ENCODE results near the gene KRTAP4-16. TPM values are rescaled to one million over a fixed set of nuclear protein-coding genes. Genes with fewer than 3 reads are reported as not detected.

The KRTAP4-16 gene
- total RNA-seq, 1 experiment from 2014 or later: not detected

GRCh38 chr17:41071606-41072360 lies 30.2 kb downstream of the KRTAP4-16 start:
- POLR2A ChIA-PET (ENCODE audit: unreplicated experiment): interaction anchor here (0.7 kb wide), 1 partner anchor 23 kb away, joined by 3 read pairs; no protein-coding TSS in a partner anchor

GRCh38 chr17:41069031-41069430 lies 33.0 kb downstream of the KRTAP4-16 start:
- BruUV-seq (replicated peaks): no TSS peak
- no peaks in the 10 kb centered on the region for H3K27me3 ChIP-seq (ENCODE audit: insufficient read depth, low read depth)
- H3K9me3 ChIP-seq (ENCODE audit: insufficient read depth, low read depth): no peaks in the 10 kb centered on the region
- TF ChIP-seq EZH2 (IDR thresholded peaks at IDR 0.05; ENCODE audit: low read depth) (no peak), CTCF (conservative IDR thresholded peaks at IDR 0.05) (no peak)
- H4K20me1 ChIP-seq (ENCODE audit: insufficient read depth): no peaks in the 10 kb centered on the region
- no peak overlapping the region for H3K27ac ChIP-seq
- ChIA-PET POLR2A (ENCODE audit: unreplicated experiment) (no interaction called here), CTCF (no interaction called here)
- H3K4me2 ChIP-seq: no peak overlapping the region
- no peak overlapping the region for H2AFZ ChIP-seq
- peaks cover 5% of the 10 kb centered on the region; the same call in 1 of the 2 replicates for H3F3A ChIP-seq (ENCODE audit: insufficient read depth, low read depth)
- H3K4me1 ChIP-seq (replicated peaks; ENCODE audit: insufficient read depth): peaks cover 18% of the 10 kb centered on the region
- no peaks in the 10 kb centered on the region for H3K36me3 ChIP-seq (ENCODE audit: low read depth)
- intact Hi-C loops (cut with micrococcal nuclease; ENCODE audit: unreplicated experiment): loop anchor here (10.0 kb wide), 1 partner anchor 476 kb away; no protein-coding TSS in a partner anchor
- no peak for DNase-seq
- no peak overlapping the region for H3K4me3 ChIP-seq
- no peaks in the 10 kb centered on the region for H3K79me2 ChIP-seq (ENCODE audit: low read depth)
- no peaks in the 10 kb centered on the region for H3K9me2 ChIP-seq (ENCODE audit: insufficient read depth)

More at GRCh38 chr17:41071606-41072360, 30.2 kb downstream of the KRTAP4-16 start:
- CTCF ChIA-PET: no interaction called here
- H3F3A ChIP-seq (ENCODE audit: insufficient read depth, low read depth): no peaks in the 10 kb centered on the region
- no peak for DNase-seq
- H4K20me1 ChIP-seq (ENCODE audit: insufficient read depth): no peaks in the 10 kb centered on the region
- BruUV-seq (replicated peaks): no TSS peak
- H3K36me3 ChIP-seq (ENCODE audit: low read depth): no peaks in the 10 kb centered on the region
- TF ChIP-seq EZH2 (IDR thresholded peaks at IDR 0.05; ENCODE audit: low read depth) (no peak), CTCF (conservative IDR thresholded peaks at IDR 0.05) (no peak)
- H3K27me3 ChIP-seq (ENCODE audit: insufficient read depth, low read depth): no peaks in the 10 kb centered on the region
- no peak overlapping the region for H3K4me2 ChIP-seq
- no peak overlapping the region for H3K27ac ChIP-seq
- peaks cover 3% of the 10 kb centered on the region; the same call in 1 of the 2 replicates for H3K9me3 ChIP-seq (ENCODE audit: insufficient read depth, low read depth)
- no peak overlapping the region for H3K4me3 ChIP-seq
- intact Hi-C loops (cut with micrococcal nuclease; ENCODE audit: unreplicated experiment): no loop called here
- H3K4me1 ChIP-seq (replicated peaks; ENCODE audit: insufficient read depth): peaks cover 2% of the 10 kb centered on the region; the same call in 1 of the 2 replicates
- no peaks in the 10 kb centered on the region for H3K79me2 ChIP-seq (ENCODE audit: low read depth)
- H2AFZ ChIP-seq: no peak overlapping the region
- no peaks in the 10 kb centered on the region for H3K9me2 ChIP-seq (ENCODE audit: insufficient read depth)

GRCh38 chr17:41067281-41067680 lies 34.7 kb downstream of the KRTAP4-16 start:
- no peak overlapping the region for H3K4me2 ChIP-seq
- peaks cover 5% of the 10 kb centered on the region; the same call in 1 of the 2 replicates for H3F3A ChIP-seq (ENCODE audit: insufficient read depth, low read depth)
- ChIA-PET POLR2A (ENCODE audit: unreplicated experiment) (no interaction called here), CTCF (no interaction called here)
- H4K20me1 ChIP-seq (ENCODE audit: insufficient read depth): no peaks in the 10 kb centered on the region
- H3K9me2 ChIP-seq (ENCODE audit: insufficient read depth): no peaks in the 10 kb centered on the region
- no peaks in the 10 kb centered on the region for H3K9me3 ChIP-seq (ENCODE audit: insufficient read depth, low read depth)
- no TSS peak for BruUV-seq (replicated peaks)
- DNase-seq: no peak
- H3K79me2 ChIP-seq (ENCODE audit: low read depth): no peaks in the 10 kb centered on the region
- no peak overlapping the region for H3K27ac ChIP-seq
- no peaks in the 10 kb centered on the region for H3K27me3 ChIP-seq (ENCODE audit: insufficient read depth, low read depth)
- peaks cover 21% of the 10 kb centered on the region for H3K4me1 ChIP-seq (replicated peaks; ENCODE audit: insufficient read depth)
- H3K4me3 ChIP-seq: no peak overlapping the region
- intact Hi-C loops (cut with micrococcal nuclease; ENCODE audit: unreplicated experiment): loop anchor here (10.0 kb wide), 1 partner anchor 478 kb away; no protein-coding TSS in a partner anchor
- H2AFZ ChIP-seq: no peak overlapping the region
- TF ChIP-seq CTCF (conservative IDR thresholded peaks at IDR 0.05): no peak
- no peak for TF ChIP-seq EZH2 (IDR thresholded peaks at IDR 0.05; ENCODE audit: low read depth)
- H3K36me3 ChIP-seq (ENCODE audit: low read depth): no peaks in the 10 kb centered on the region

Measured in PC-9 (cell line).